IMR-90 (cell line): ENCODE results near the gene DLX6. TPM values are rescaled to one million over a fixed set of nuclear protein-coding genes. Genes with fewer than 3 reads are reported as not detected.
A peak's percentile ranks its signal among the peaks of the same experiment; 100 is the strongest.

Experiments used
- ATAC-seq: fragments of 200-7000 bp; cut with Tn5 transposase; 2 replicates; pipeline ENCODE4 v1.9.1; 2020; ENCODE audit warnings: low read depth, mild to moderate bottlenecking, moderate library complexity
- BruUV-seq: library from RNA; stranded (reverse); fragments of 400-500 nt; replicated peaks from 2 replicates; lab custom pipeline; 2021; lab: Mats Ljungman, UMichigan
- CTCF ChIA-PET: fragments of 300-600 bp; formaldehyde crosslinking; extraction: SDS; loops from one replicate; lab custom pipeline; 2021; ENCODE audit warnings: antibody characterized with exemption; lab: Yijun Ruan, JAX
- POLR2A ChIA-PET: fragments of 300-600 bp; sonication (Branson Sonifier 250); formaldehyde crosslinking; loops from one replicate; lab custom pipeline; 2022; ENCODE audit warnings: antibody characterized with exemption; ENCODE audit not compliant: unreplicated experiment; lab: Charles Lee
- DNase-seq: peaks from one replicate; pipeline ENCODE4 v3.0.0; 2013
- H2AFZ ChIP-seq: replicated peaks from 2 replicates; pipeline ENCODE3; 2013; ENCODE audit warnings: low read length, mild to moderate bottlenecking; ENCODE audit not compliant: poor library complexity
- H2AK5ac ChIP-seq: 2 replicates; pipeline ENCODE4 v1.6.1; 2013; ENCODE audit warnings: low read depth, low read length, inconsistent platforms
- H2AK9ac ChIP-seq: replicated peaks from 2 replicates; pipeline ENCODE3; 2013; ENCODE audit warnings: mild to moderate bottlenecking, low read depth, low read length, moderate library complexity; ENCODE audit not compliant: poor library complexity
- H2BK120ac ChIP-seq: 2 replicates; pipeline ENCODE4 v1.6.1; 2013; ENCODE audit warnings: low read depth, low read length, inconsistent platforms
- H2BK15ac ChIP-seq: 3 replicates; pipeline ENCODE4 v1.6.1; 2013; ENCODE audit warnings: low read depth, low read length, inconsistent platforms
- H2BK20ac ChIP-seq: 2 replicates; pipeline ENCODE4 v1.6.1; 2013; ENCODE audit warnings: low read depth, mild to moderate bottlenecking, inconsistent platforms, low read length, moderate library complexity
- H2BK5ac ChIP-seq: 2 replicates; pipeline ENCODE4 v1.6.1; 2013; ENCODE audit warnings: mild to moderate bottlenecking, low read depth, low read length, inconsistent platforms; ENCODE audit not compliant: poor library complexity, severe bottlenecking
- H3K14ac ChIP-seq: replicated peaks from 2 replicates; pipeline ENCODE4 v1.6.1; 2013; ENCODE audit warnings: low read depth, low read length, inconsistent platforms
- H3K18ac ChIP-seq: 2 replicates; pipeline ENCODE4 v1.6.1; 2013; ENCODE audit warnings: low read depth, low read length, control low read depth
- H3K23ac ChIP-seq: 2 replicates; pipeline ENCODE4 v1.6.1; 2013; ENCODE audit warnings: low read depth, low read length, inconsistent platforms
- H3K27ac ChIP-seq: 2 replicates; pipeline ENCODE4 v1.5.1; 2013; ENCODE audit warnings: mild to moderate bottlenecking, control low read depth, low read length; ENCODE audit not compliant: insufficient read depth
- H3K27me3 ChIP-seq: 2 replicates; pipeline ENCODE4 v1.6.1; 2013; ENCODE audit warnings: low read length; ENCODE audit not compliant: control insufficient read depth, insufficient read depth
- H3K36me3 ChIP-seq: 2 replicates; pipeline ENCODE4 v1.6.1; 2013; ENCODE audit warnings: low read length, mixed read lengths; ENCODE audit not compliant: control insufficient read depth, insufficient read depth
- H3K4ac ChIP-seq: 2 replicates; pipeline ENCODE4 v1.6.1; 2013; ENCODE audit warnings: low read depth, low read length, inconsistent platforms
- H3K4me1 ChIP-seq: 2 replicates; pipeline ENCODE4 v1.6.1; 2013; ENCODE audit warnings: low read length, mixed read lengths; ENCODE audit not compliant: control insufficient read depth, insufficient read depth
- H3K4me2 ChIP-seq: 2 replicates; pipeline ENCODE4 v1.6.1; 2013; ENCODE audit warnings: low read depth, mild to moderate bottlenecking, control low read depth, low read length, moderate library complexity
- H3K4me3 ChIP-seq: 2 replicates; pipeline ENCODE4 v1.5.1; 2013; ENCODE audit warnings: low read depth, mild to moderate bottlenecking, control low read depth, low read length, moderate library complexity; ENCODE audit not compliant: insufficient read depth
- H3K56ac ChIP-seq: 2 replicates; pipeline ENCODE4 v1.6.1; 2013; ENCODE audit warnings: low read length, inconsistent platforms; ENCODE audit not compliant: insufficient read depth; ENCODE audit errors: extremely low read depth
- H3K79me1 ChIP-seq, 2 experiments: 2 replicates each; pipeline ENCODE4 v1.6.1; 2013; ENCODE audit warnings: low read length in 2 of 2, inconsistent platforms in 1 of 2, low read depth in 1 of 2
- H3K9ac ChIP-seq: 2 replicates; pipeline ENCODE4 v1.6.1; 2013; ENCODE audit warnings: low read depth, low read length, control low read depth
- H3K9me1 ChIP-seq: 2 replicates; pipeline ENCODE4 v1.6.1; 2013; ENCODE audit warnings: low read length, inconsistent platforms; ENCODE audit not compliant: insufficient read depth
- H3K9me3 ChIP-seq: 2 replicates; pipeline ENCODE4 v1.6.1; 2013; ENCODE audit warnings: low read length; ENCODE audit not compliant: control insufficient read depth, insufficient read depth
- H4K20me1 ChIP-seq: 2 replicates; pipeline ENCODE4 v1.6.1; 2013; ENCODE audit warnings: low read length, inconsistent platforms; ENCODE audit not compliant: insufficient read depth
- H4K5ac ChIP-seq: 2 replicates; pipeline ENCODE4 v1.6.1; 2013; ENCODE audit warnings: mild to moderate bottlenecking, low read depth, low read length, control low read depth
- H4K8ac ChIP-seq, 2 experiments: 2 replicates each; pipeline ENCODE4 v1.6.1; 2013; ENCODE audit warnings: low read depth in 2 of 2, low read length in 2 of 2, control low read depth in 1 of 2, inconsistent platforms in 1 of 2
- H4K91ac ChIP-seq: 2 replicates; pipeline ENCODE4 v1.6.1; 2013; ENCODE audit warnings: low read depth, low read length, inconsistent platforms; ENCODE audit not compliant: insufficient read depth
- BHLHE40 ChIP-seq: fragments of 150-350 bp; IDR thresholded peaks from 2 replicates; pipeline ENCODE4 v1.6.1; 2016; ENCODE audit warnings: mild to moderate bottlenecking, low read depth, low read length
- CHD1 ChIP-seq: IDR thresholded peaks from 2 replicates; pipeline ENCODE4 v1.6.1; 2012; ENCODE audit warnings: low read depth, low read length, improper control_type of control experiment
- ELK1 ChIP-seq: fragments of 150-350 bp; IDR thresholded peaks from 2 replicates; pipeline ENCODE4 v1.6.1; 2016; ENCODE audit warnings: low read depth, mild to moderate bottlenecking, low read length, moderate library complexity, borderline replicate concordance
- MXI1 ChIP-seq: IDR thresholded peaks from 2 replicates; pipeline ENCODE4 v1.6.1; 2012; ENCODE audit warnings: low read depth, mild to moderate bottlenecking, low read length, moderate library complexity, borderline replicate concordance
- NFE2L2 ChIP-seq: fragments of 150-350 bp; IDR thresholded peaks from 2 replicates; pipeline ENCODE4 v1.6.1; 2016; ENCODE audit warnings: low read depth, mild to moderate bottlenecking, low read length
- WGBS, 2 experiments: methylation state at CpG; one replicate each; pipeline versions ENCODE4 v1.1.5 to v1.1.7; 2013; ENCODE audit warnings: missing lambda C conversion rate in 2 of 2; ENCODE audit not compliant: insufficient read length in 1 of 2; ENCODE audit errors: extremely low coverage in 2 of 2; 5-methylcytosine and 5-hydroxymethylcytosine counted together
- dilution Hi-C: fragments of 300-500 bp; cut with HindIII; formaldehyde crosslinking; loops from one replicate; pipeline ENCODE4 v1.14.3; 2018; ENCODE audit warnings: low sequenced_read_pairs; ENCODE audit not compliant: unreplicated experiment
- in situ Hi-C: fragments of 300-500 bp; cut with MboI; formaldehyde crosslinking; loops from 3 replicates; pipeline ENCODE4 v1.14.3; 2019; ENCODE audit warnings: low sequenced_read_pairs, inconsistent platforms, mixed read lengths
- intact Hi-C: fragments of 100-400 bp; cut with micrococcal nuclease; formaldehyde crosslinking; loops from 2 replicates; pipeline ENCODE4 v1.10.0; 2022
- polyA plus RNA-seq, 3 experiments: library from polyadenylated mRNA; depleted of rRNA; stranded (reverse); fragments of >200 nt; gene quantifications; 2 replicates each; pipeline ENCODE4 v1.2.3, GENCODE V29; 2012; ENCODE audit warnings: low replicate concordance in 1 of 3
- total RNA-seq: library from RNA; depleted of rRNA; stranded (reverse); fragments of >200 nt; gene quantifications from 2 replicates; pipeline ENCODE4 v1.2.3, GENCODE V29; 2012

The DLX6 gene
- total and polyA plus RNA-seq, 2 of the 4 experiments (the other 2 are of a cell fraction), result not detected

- H4K91ac ChIP-seq, result no peak overlapping the region
- H3K18ac ChIP-seq, result no peak overlapping the region
- no peak overlapping the region for H2BK120ac ChIP-seq
- H3K79me1 ChIP-seq, result no peaks in the 10 kb centered on the region
- no peaks in the 10 kb centered on the region for H3K36me3 ChIP-seq
- no peak overlapping the region for H2BK20ac ChIP-seq
- H3K9me3 ChIP-seq, result no peaks in the 10 kb centered on the region
- H2BK5ac ChIP-seq, result no peak overlapping the region
- POLR2A ChIA-PET, result no interaction called here
- in situ Hi-C loops (no loop called here), intact Hi-C loops (no loop called here), dilution Hi-C loops (no loop called here)
- no peaks in the 10 kb centered on the region for H3K27me3 ChIP-seq
- H3K4me3 ChIP-seq, result no peak overlapping the region
- no CpG with 5 or more reads among the region's 2 CpGs for WGBS, 2 experiments
- H2AK9ac ChIP-seq, result no peak overlapping the region
- no peak overlapping the region for H2AFZ ChIP-seq
- no peak overlapping the region for H4K5ac ChIP-seq
- no TSS peak for BruUV-seq
- no peak overlapping the region for H3K56ac ChIP-seq
- H3K9ac ChIP-seq, result no peak overlapping the region
- H3K4ac ChIP-seq, result no peak overlapping the region
- no peak overlapping the region for H4K8ac ChIP-seq
- H3K23ac ChIP-seq, result no peak overlapping the region
- H2BK15ac ChIP-seq, result no peak overlapping the region
- H3K27ac ChIP-seq, result no peak overlapping the region
- TF ChIP-seq MXI1 (no peak), ELK1 (no peak), NFE2L2 (0 out of 2 replicates have a peak, but pooled peaks have one; percentile 33), BHLHE40 (no peak), CHD1 (no peak)
- H4K20me1 ChIP-seq, result no peaks in the 10 kb centered on the region
- H3K14ac ChIP-seq, result no peak overlapping the region
- H3K4me2 ChIP-seq, result no peak overlapping the region
- CTCF ChIA-PET, result no interaction called here
- H2AK5ac ChIP-seq, result no peak overlapping the region
- DNase-seq (no peak), ATAC-seq (no peak)
- no peaks in the 10 kb centered on the region for H3K4me1 ChIP-seq
- H3K9me1 ChIP-seq, result no peaks in the 10 kb centered on the region
Measured at GRCh38 chr7:96976106-96976505, 29.2 kb upstream of the DLX6 start.
